ENCODE data around the gene FIBP. TPM values are rescaled to one million over a fixed set of nuclear protein-coding genes. Genes with fewer than 3 reads are reported as not detected.

FIBP gene
- total RNA-seq, 2 donors from 2014 or later: 75.8 to 102 TPM

- Mint-ChIP-seq H3K4me3 (peak within 1 kb of the TSS; percentile 92), H3K27me3 (no peaks in the 10 kb centered on the region), H3K27ac (peak within 1 kb of the TSS; percentile 94), H3K9me3 (no peaks in the 10 kb centered on the region), H3K4me1 (no peaks in the 10 kb centered on the region), H3K36me3 (ENCODE audit: low read depth) (peaks cover 6% of the 10 kb centered on the region)
- ATAC-seq (replicated peaks): no peak
Measured at GRCh38 chr11:65872586-65873317, 15.5 kb downstream of the FIBP start, which contains the start of gene EFEMP2. Gene EFEMP2 (minus strand): TSS chr11:65872800. CDS start chr11:65872354, 446 bp downstream.

GRCh38 chr11:65871811-65872548, 16.3 kb downstream of the FIBP start:
- H3K27me3 Mint-ChIP-seq: no peaks in the 10 kb centered on the region
- peak overlapping the region; percentile 41 for H3K4me3 Mint-ChIP-seq
- peak overlapping the region; percentile 36 for H3K27ac Mint-ChIP-seq
- peaks cover 13% of the 10 kb centered on the region for H3K36me3 Mint-ChIP-seq (ENCODE audit: low read depth)
- H3K9me3 Mint-ChIP-seq: no peaks in the 10 kb centered on the region
- H3K4me1 Mint-ChIP-seq: no peaks in the 10 kb centered on the region
- no peak for ATAC-seq (replicated peaks)

- peak overlapping the region; percentile 46 for H3K27ac Mint-ChIP-seq
- no peak for ATAC-seq (replicated peaks)
- H3K9me3 Mint-ChIP-seq: no peaks in the 10 kb centered on the region
- H3K4me3 Mint-ChIP-seq: peak overlapping the region; percentile 41
- H3K36me3 Mint-ChIP-seq (ENCODE audit: low read depth): peaks cover 20% of the 10 kb centered on the region
- no peaks in the 10 kb centered on the region for H3K27me3 Mint-ChIP-seq
- no peaks in the 10 kb centered on the region for H3K4me1 Mint-ChIP-seq
Measured at GRCh38 chr11:65870706-65871681, 17.3 kb downstream of the FIBP start.

- H3K27me3 Mint-ChIP-seq: no peaks in the 10 kb centered on the region
- no peak for ATAC-seq (replicated peaks)
- H3K4me3 Mint-ChIP-seq: peak overlapping the region; percentile 29
- peak overlapping the region; percentile 46 for H3K27ac Mint-ChIP-seq
- peaks cover 27% of the 10 kb centered on the region for H3K36me3 Mint-ChIP-seq (ENCODE audit: low read depth)
- H3K4me1 Mint-ChIP-seq: peaks cover under 1% of the 10 kb centered on the region
- H3K9me3 Mint-ChIP-seq: no peaks in the 10 kb centered on the region
Measured at GRCh38 chr11:65870307-65870658, 18.0 kb downstream of the FIBP start.

- Mint-ChIP-seq H3K27me3 (no peaks in the 10 kb centered on the region), H3K27ac (peak overlapping the region; percentile 46), H3K4me1 (peaks cover 4% of the 10 kb centered on the region), H3K4me3 (no peak overlapping the region), H3K9me3 (no peaks in the 10 kb centered on the region), H3K36me3 (ENCODE audit: low read depth) (peaks cover 32% of the 10 kb centered on the region)
- ATAC-seq (replicated peaks): no peak
Measured at GRCh38 chr11:65869643-65870306, 18.5 kb downstream of the FIBP start.

- Mint-ChIP-seq H3K4me1 (peaks cover 4% of the 10 kb centered on the region), H3K27me3 (no peaks in the 10 kb centered on the region), H3K36me3 (ENCODE audit: low read depth) (peaks cover 40% of the 10 kb centered on the region), H3K9me3 (no peaks in the 10 kb centered on the region), H3K27ac (peak overlapping the region; percentile 46), H3K4me3 (no peak overlapping the region)
- no peak for ATAC-seq (replicated peaks)
Measured at GRCh38 chr11:65868907-65869306, 19.4 kb downstream of the FIBP start.

- H3K36me3 Mint-ChIP-seq (ENCODE audit: low read depth): peaks cover 44% of the 10 kb centered on the region
- H3K4me1 Mint-ChIP-seq: peaks cover 4% of the 10 kb centered on the region
- no peak overlapping the region for H3K27ac Mint-ChIP-seq
- no peaks in the 10 kb centered on the region for H3K9me3 Mint-ChIP-seq
- ATAC-seq (replicated peaks): no peak
- no peaks in the 10 kb centered on the region for H3K27me3 Mint-ChIP-seq
- no peak overlapping the region for H3K4me3 Mint-ChIP-seq
Measured at GRCh38 chr11:65868076-65868667, 20.1 kb downstream of the FIBP start.

GRCh38 chr11:65867284-65868071, 20.8 kb downstream of the FIBP start:
- Mint-ChIP-seq H3K9me3 (no peaks in the 10 kb centered on the region), H3K36me3 (ENCODE audit: low read depth) (peaks cover 48% of the 10 kb centered on the region), H3K4me1 (peaks cover 10% of the 10 kb centered on the region), H3K27me3 (no peaks in the 10 kb centered on the region), H3K4me3 (no peak overlapping the region), H3K27ac (no peak overlapping the region)
- no peak for ATAC-seq (replicated peaks)

GRCh38 chr11:65866509-65867283, 21.6 kb downstream of the FIBP start:
- no peak for ATAC-seq (replicated peaks)
- Mint-ChIP-seq H3K36me3 (ENCODE audit: low read depth) (peaks cover 55% of the 10 kb centered on the region), H3K9me3 (no peaks in the 10 kb centered on the region), H3K27me3 (no peaks in the 10 kb centered on the region), H3K4me1 (peaks cover 10% of the 10 kb centered on the region), H3K4me3 (no peak overlapping the region), H3K27ac (no peak overlapping the region)

GRCh38 chr11:65865550-65866172, 22.6 kb downstream of the FIBP start:
- Mint-ChIP-seq H3K27ac (no peak overlapping the region), H3K9me3 (no peaks in the 10 kb centered on the region), H3K36me3 (ENCODE audit: low read depth) (peaks cover 65% of the 10 kb centered on the region), H3K4me1 (peaks cover 10% of the 10 kb centered on the region), H3K4me3 (no peak overlapping the region), H3K27me3 (no peaks in the 10 kb centered on the region)
- no peak for ATAC-seq (replicated peaks)

- Mint-ChIP-seq H3K4me1 (peaks cover 10% of the 10 kb centered on the region), H3K27ac (no peak overlapping the region), H3K27me3 (no peaks in the 10 kb centered on the region), H3K4me3 (no peak overlapping the region), H3K9me3 (no peaks in the 10 kb centered on the region), H3K36me3 (ENCODE audit: low read depth) (peaks cover 71% of the 10 kb centered on the region)
- no peak for ATAC-seq (replicated peaks)
Measured at GRCh38 chr11:65864706-65865471, 23.4 kb downstream of the FIBP start.

Data from activated T-helper 17 cell treated with anti-CD3 and anti-CD28 coated beads, Interleukin-2, amount 50 U/mL, for 72 hours (primary cell).